ENCODE results near the gene NFASC. TPM values are rescaled to one million over a fixed set of nuclear protein-coding genes. Genes with fewer than 3 reads are reported as not detected.

NFASC gene
- total RNA-seq, 1 experiment from 2014 or later: 23.6 TPM

GRCh38 chr1:205064301-205064700, 193.6 kb downstream of the NFASC start:
- H3K36me3 ChIP-seq (replicated peaks; ENCODE audit: control insufficient read depth, insufficient read depth, low read length): no peaks in the 10 kb centered on the region
- DNase-seq: no peak
- no peaks in the 10 kb centered on the region for H3K27me3 ChIP-seq (ENCODE audit: control insufficient read depth, insufficient read depth, low read length)
- H3K4me3 ChIP-seq (ENCODE audit: insufficient read depth, low read depth, low read length): no peak overlapping the region

GRCh38 chr1:205064741-205065316, 194.2 kb downstream of the NFASC start:
- H3K4me3 ChIP-seq (ENCODE audit: insufficient read depth, low read depth, low read length): no peak overlapping the region
- H3K36me3 ChIP-seq (replicated peaks; ENCODE audit: control insufficient read depth, insufficient read depth, low read length): no peaks in the 10 kb centered on the region
- no peaks in the 10 kb centered on the region for H3K27me3 ChIP-seq (ENCODE audit: control insufficient read depth, insufficient read depth, low read length)
- no peak for DNase-seq

- Histone ChIP-seq H3K27me3 (ENCODE audit: control insufficient read depth, insufficient read depth, low read length) (no peaks in the 10 kb centered on the region), H3K4me3 (ENCODE audit: insufficient read depth, low read depth, low read length) (no peak overlapping the region), H3K36me3 (replicated peaks; ENCODE audit: control insufficient read depth, insufficient read depth, low read length) (no peaks in the 10 kb centered on the region)
- DNase-seq: peak; percentile 43
Measured at GRCh38 chr1:205065666-205066065, 195.0 kb downstream of the NFASC start.

GRCh38 chr1:205066141-205066818, 195.6 kb downstream of the NFASC start:
- H3K36me3 ChIP-seq (replicated peaks; ENCODE audit: control insufficient read depth, insufficient read depth, low read length): no peaks in the 10 kb centered on the region
- no peaks in the 10 kb centered on the region for H3K27me3 ChIP-seq (ENCODE audit: control insufficient read depth, insufficient read depth, low read length)
- DNase-seq: peak; percentile 89
- no peak overlapping the region for H3K4me3 ChIP-seq (ENCODE audit: insufficient read depth, low read depth, low read length)

- Histone ChIP-seq H3K27me3 (ENCODE audit: control insufficient read depth, insufficient read depth, low read length) (no peaks in the 10 kb centered on the region), H3K4me3 (ENCODE audit: insufficient read depth, low read depth, low read length) (no peak overlapping the region), H3K36me3 (replicated peaks; ENCODE audit: control insufficient read depth, insufficient read depth, low read length) (no peaks in the 10 kb centered on the region)
- DNase-seq: no peak
Measured at GRCh38 chr1:205067031-205067430, 196.4 kb downstream of the NFASC start.

- Histone ChIP-seq H3K4me3 (ENCODE audit: insufficient read depth, low read depth, low read length) (no peak overlapping the region), H3K36me3 (replicated peaks; ENCODE audit: control insufficient read depth, insufficient read depth, low read length) (no peaks in the 10 kb centered on the region), H3K27me3 (ENCODE audit: control insufficient read depth, insufficient read depth, low read length) (no peaks in the 10 kb centered on the region)
- DNase-seq: no peak
Measured at GRCh38 chr1:205068001-205068400, 197.3 kb downstream of the NFASC start.

- H3K4me3 ChIP-seq (ENCODE audit: insufficient read depth, low read depth, low read length): no peak overlapping the region
- no peak for DNase-seq
Measured at GRCh38 chr1:205068457-205069040, 197.9 kb downstream of the NFASC start.

GRCh38 chr1:205069371-205070125, 198.9 kb downstream of the NFASC start:
- no peaks in the 10 kb centered on the region for H3K27me3 ChIP-seq (ENCODE audit: control insufficient read depth, insufficient read depth, low read length)
- H3K36me3 ChIP-seq (replicated peaks; ENCODE audit: control insufficient read depth, insufficient read depth, low read length): no peaks in the 10 kb centered on the region
- H3K4me3 ChIP-seq (ENCODE audit: insufficient read depth, low read depth, low read length): no peak overlapping the region
- no peak for DNase-seq

More at GRCh38 chr1:205068457-205069040, 197.9 kb downstream of the NFASC start:
- H3K27me3 ChIP-seq (ENCODE audit: control insufficient read depth, insufficient read depth, low read length): no peaks in the 10 kb centered on the region
- H3K36me3 ChIP-seq (replicated peaks; ENCODE audit: control insufficient read depth, insufficient read depth, low read length): no peaks in the 10 kb centered on the region

GRCh38 chr1:205071028-205071409, 200.4 kb downstream of the NFASC start:
- Histone ChIP-seq H3K4me3 (ENCODE audit: insufficient read depth, low read depth, low read length) (no peak overlapping the region), H3K36me3 (replicated peaks; ENCODE audit: control insufficient read depth, insufficient read depth, low read length) (no peaks in the 10 kb centered on the region), H3K27me3 (ENCODE audit: control insufficient read depth, insufficient read depth, low read length) (no peaks in the 10 kb centered on the region)
- DNase-seq: no peak

- no peak for DNase-seq
- H3K4me3 ChIP-seq (ENCODE audit: insufficient read depth, low read depth, low read length): no peak overlapping the region
- H3K27me3 ChIP-seq (ENCODE audit: control insufficient read depth, insufficient read depth, low read length): no peaks in the 10 kb centered on the region
- no peaks in the 10 kb centered on the region for H3K36me3 ChIP-seq (replicated peaks; ENCODE audit: control insufficient read depth, insufficient read depth, low read length)
Measured at GRCh38 chr1:205071801-205072200, 201.1 kb downstream of the NFASC start.

GRCh38 chr1:205072286-205072685, 201.6 kb downstream of the NFASC start:
- no peaks in the 10 kb centered on the region for H3K27me3 ChIP-seq (ENCODE audit: control insufficient read depth, insufficient read depth, low read length)
- no peak for DNase-seq
- H3K36me3 ChIP-seq (replicated peaks; ENCODE audit: control insufficient read depth, insufficient read depth, low read length): no peaks in the 10 kb centered on the region
- H3K4me3 ChIP-seq (ENCODE audit: insufficient read depth, low read depth, low read length): no peak overlapping the region

Other genes starting within 250 kb of the NFASC start
- 10.9 and 20.6 TPM in 2 replicates for gene LRRN2, start 185.1 kb upstream of the NFASC start, total RNA-seq (2014; rRNA removed; shearing (Covaris generic))
- gene CNTN2, start 172.3 kb downstream of the NFASC start, total RNA-seq (2014; rRNA removed; shearing (Covaris generic)): not detected in 2 replicates
- gene TMEM81, start 213.6 kb downstream of the NFASC start, total RNA-seq (2014; rRNA removed; shearing (Covaris generic)): 1.9 and 2.6 TPM in 2 replicates